NT2/D1 (cell line): Measurements from ENCODE around the gene DBI.
"Not testable (repeated sequence)": the region's sequence is repeated elsewhere in the genome, so short reads cannot be mapped to it uniquely, and the experiment has no call there.

Experiments used
- DNase-seq: peaks from one replicate; pipeline ENCODE4 v3.0.0-alpha.2; 2011; ENCODE audit warnings: low read depth, low spot score
- H3K27me3 ChIP-seq: 2 replicates; pipeline ENCODE4 v1.6.0; 2011; ENCODE audit warnings: mild to moderate bottlenecking; ENCODE audit not compliant: insufficient read length, insufficient read depth
- H3K36me3 ChIP-seq: 2 replicates; pipeline ENCODE4 v1.6.1; 2011; ENCODE audit warnings: mild to moderate bottlenecking, low read length, mixed read lengths; ENCODE audit not compliant: insufficient read depth, insufficient read length
- H3K4me1 ChIP-seq: 2 replicates; pipeline ENCODE4 v1.5.1; 2011; ENCODE audit not compliant: insufficient read depth, insufficient read length
- H3K4me3 ChIP-seq: 2 replicates; pipeline ENCODE4 v1.5.1; 2011; ENCODE audit warnings: low read depth; ENCODE audit not compliant: insufficient read length
- H3K9ac ChIP-seq: 2 replicates; pipeline ENCODE4 v1.6.0; 2011; ENCODE audit warnings: low read depth; ENCODE audit not compliant: insufficient read length
- H3K9me3 ChIP-seq: 2 replicates; pipeline ENCODE4 v1.5.1; 2011; ENCODE audit warnings: mild to moderate bottlenecking, low read length; ENCODE audit not compliant: insufficient read depth
- SUZ12 ChIP-seq: IDR thresholded peaks from 2 replicates; pipeline ENCODE4 v1.6.1; 2011; ENCODE audit not compliant: insufficient read length, insufficient read depth; ENCODE audit errors: extremely low read depth
- YY1 ChIP-seq: IDR thresholded peaks from 2 replicates; pipeline ENCODE4 v1.6.1; 2011; ENCODE audit not compliant: insufficient read length, insufficient read depth
- ZNF274 ChIP-seq: IDR thresholded peaks from 2 replicates; pipeline ENCODE4 v1.6.1; 2011; ENCODE audit warnings: mild to moderate bottlenecking, low read depth, low read length

The DBI gene

DNA sequence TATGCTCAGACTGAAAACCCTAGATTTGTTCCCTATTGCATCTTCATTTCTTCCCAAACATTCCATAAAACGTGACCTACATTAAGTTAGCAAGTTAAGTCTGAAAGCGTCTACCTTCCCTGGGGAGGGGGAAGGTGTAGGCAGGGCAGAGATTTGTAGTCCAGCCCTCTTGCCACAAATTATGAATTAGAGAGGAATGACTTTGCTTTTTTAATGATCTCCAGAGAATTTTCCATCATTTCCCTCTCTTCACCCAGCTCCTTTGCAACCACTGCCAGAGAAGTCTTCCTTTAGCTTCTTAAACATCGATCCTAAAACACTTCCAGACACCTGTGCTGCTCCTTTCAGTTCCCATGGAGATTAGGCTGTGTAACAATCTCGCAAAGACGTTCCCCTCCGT, 1.3 kb upstream of the DBI start:
- Histone ChIP-seq H3K27me3 (no peaks in the 10 kb centered on the region), H3K4me1 (peaks cover 3% of the 10 kb centered on the region), H3K9ac (peak overlapping the region; percentile 84), H3K9me3 (no peaks in the 10 kb centered on the region), H3K4me3 (peak overlapping the region; percentile 94), H3K36me3 (peaks cover 24% of the 10 kb centered on the region)
- no peak for DNase-seq
- no peak for TF ChIP-seq SUZ12
- no peak for TF ChIP-seq ZNF274
- TF ChIP-seq YY1, result no peak

DNA sequence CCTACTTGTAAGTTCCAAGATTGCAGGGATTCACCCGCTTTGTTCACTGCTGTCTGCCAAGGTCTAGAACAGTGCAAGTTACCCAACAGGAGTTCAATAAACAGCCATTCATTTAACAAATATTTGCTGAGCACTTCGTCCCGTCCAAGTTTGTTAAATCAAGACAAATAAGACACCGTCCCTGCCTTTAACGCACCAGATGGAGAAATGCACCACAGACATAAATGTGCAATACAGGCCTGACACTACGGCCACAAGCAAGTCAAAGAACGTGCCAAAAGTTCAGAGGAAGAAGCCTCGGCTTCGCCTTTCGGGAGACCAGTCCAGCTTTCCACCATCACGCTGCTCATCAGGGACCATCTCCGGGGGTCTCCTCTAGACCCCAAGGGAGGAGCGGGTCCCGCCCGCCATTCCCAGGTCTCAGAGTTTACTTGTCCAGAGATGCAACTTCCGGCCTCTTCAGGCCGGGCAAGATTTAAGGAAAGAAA, 572 bp upstream of the DBI start:
- H3K9me3 ChIP-seq, result no peaks in the 10 kb centered on the region
- H3K36me3 ChIP-seq, result peaks cover 32% of the 10 kb centered on the region
- peak overlapping the region; percentile 84 for H3K9ac ChIP-seq
- H3K27me3 ChIP-seq, result no peaks in the 10 kb centered on the region
- peaks cover 3% of the 10 kb centered on the region for H3K4me1 ChIP-seq
- TF ChIP-seq SUZ12, result no peak
- no peak for TF ChIP-seq YY1
- TF ChIP-seq ZNF274, result no peak
- H3K4me3 ChIP-seq, result peak overlapping the region; percentile 94
- no peak for DNase-seq

DNA sequence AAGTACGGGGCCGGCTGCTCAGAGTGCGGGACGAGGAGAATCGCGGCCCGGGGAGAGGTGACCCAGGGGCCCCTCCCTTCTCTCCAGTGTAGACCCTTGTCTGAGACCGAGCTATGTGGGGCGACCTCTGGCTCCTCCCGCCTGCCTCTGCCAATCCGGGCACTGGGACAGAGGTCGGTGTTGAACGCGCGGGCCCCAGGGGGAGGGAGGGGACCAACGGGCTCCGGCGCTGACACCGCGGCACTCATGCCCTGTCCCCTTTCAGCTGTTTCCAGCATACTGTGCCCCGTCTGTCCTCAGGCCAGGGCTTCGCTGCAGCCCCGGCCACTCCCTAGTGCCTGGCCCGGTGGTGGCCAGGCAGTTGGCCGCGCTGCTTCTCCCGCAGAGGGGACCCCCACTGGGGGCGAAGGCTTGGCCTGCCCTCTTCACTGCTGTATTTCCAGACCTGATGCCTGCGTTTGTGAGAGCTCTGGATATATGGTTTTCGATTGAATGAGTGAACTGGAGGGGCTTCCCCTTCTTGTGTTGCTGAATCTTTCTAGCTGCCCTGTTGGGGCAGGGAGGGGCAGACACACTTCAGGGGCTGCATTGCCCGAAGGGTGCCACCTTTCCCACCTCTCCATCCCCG, 809 bp downstream of the DBI start:
- Histone ChIP-seq H3K36me3 (peaks cover 46% of the 10 kb centered on the region), H3K4me1 (peaks cover 3% of the 10 kb centered on the region), H3K4me3 (peak overlapping the region; percentile 94), H3K27me3 (no peaks in the 10 kb centered on the region), H3K9me3 (no peaks in the 10 kb centered on the region), H3K9ac (peak overlapping the region; percentile 99)
- TF ChIP-seq ZNF274, result no peak
- no peak for DNase-seq

DNA sequence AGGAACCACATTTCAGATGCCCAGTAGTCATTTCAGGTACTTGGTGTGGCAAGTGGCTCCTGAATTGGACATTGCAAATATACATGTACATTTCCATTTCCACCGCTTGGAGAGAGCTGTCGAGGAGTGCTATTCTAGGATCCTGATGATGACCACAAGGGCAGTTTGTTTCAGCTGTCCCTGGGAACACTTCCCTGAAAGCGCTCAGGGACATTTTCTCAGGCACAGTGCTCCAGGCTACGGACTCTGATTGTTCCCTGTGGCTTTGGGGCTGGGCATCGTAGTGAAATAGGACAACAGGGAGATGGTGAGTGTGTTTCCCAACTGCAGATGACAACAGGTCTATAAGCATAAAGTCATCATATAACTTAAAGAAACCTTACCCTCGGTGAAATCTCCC, 3.1 kb downstream of the DBI start:
- H3K9ac ChIP-seq, result no peak overlapping the region
- H3K36me3 ChIP-seq, result peaks cover 56% of the 10 kb centered on the region
- H3K4me3 ChIP-seq, result no peak overlapping the region
- TF ChIP-seq SUZ12 (no peak), YY1 (no peak), ZNF274 (no peak)
- H3K4me1 ChIP-seq, result no peaks in the 10 kb centered on the region
- H3K27me3 ChIP-seq, result no peaks in the 10 kb centered on the region
- DNase-seq, result no peak
- H3K9me3 ChIP-seq, result peaks cover 10% of the 10 kb centered on the region; the same call in 1 of the 2 replicates

DNA sequence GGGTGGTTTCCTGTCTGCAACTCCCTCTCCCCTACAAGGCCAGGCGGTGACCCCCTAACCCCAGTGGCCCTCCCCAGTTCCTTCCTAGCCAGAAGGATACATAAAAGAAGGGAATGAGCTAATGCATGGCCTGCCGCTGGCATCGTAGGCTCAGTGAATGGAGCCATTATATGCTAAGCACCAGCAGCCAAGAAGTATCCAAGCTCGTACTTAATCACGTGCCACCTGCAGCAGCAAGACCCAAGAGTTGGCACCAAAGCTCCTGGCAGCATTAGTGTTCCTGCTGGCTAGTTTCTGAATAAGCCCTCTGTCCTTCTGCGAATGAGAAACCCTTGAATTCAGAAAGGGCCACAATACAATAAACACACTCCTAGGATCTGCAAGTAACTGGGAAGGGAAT, 4.3 kb downstream of the DBI start:
- Histone ChIP-seq H3K9me3 (peaks cover 10% of the 10 kb centered on the region; the same call in 1 of the 2 replicates), H3K4me1 (no peaks in the 10 kb centered on the region), H3K9ac (no peak overlapping the region), H3K36me3 (peaks cover 56% of the 10 kb centered on the region), H3K4me3 (no peak overlapping the region), H3K27me3 (no peaks in the 10 kb centered on the region)
- no peak for TF ChIP-seq ZNF274
- no peak for TF ChIP-seq SUZ12
- TF ChIP-seq YY1, result no peak
- DNase-seq, result no peak

DNA sequence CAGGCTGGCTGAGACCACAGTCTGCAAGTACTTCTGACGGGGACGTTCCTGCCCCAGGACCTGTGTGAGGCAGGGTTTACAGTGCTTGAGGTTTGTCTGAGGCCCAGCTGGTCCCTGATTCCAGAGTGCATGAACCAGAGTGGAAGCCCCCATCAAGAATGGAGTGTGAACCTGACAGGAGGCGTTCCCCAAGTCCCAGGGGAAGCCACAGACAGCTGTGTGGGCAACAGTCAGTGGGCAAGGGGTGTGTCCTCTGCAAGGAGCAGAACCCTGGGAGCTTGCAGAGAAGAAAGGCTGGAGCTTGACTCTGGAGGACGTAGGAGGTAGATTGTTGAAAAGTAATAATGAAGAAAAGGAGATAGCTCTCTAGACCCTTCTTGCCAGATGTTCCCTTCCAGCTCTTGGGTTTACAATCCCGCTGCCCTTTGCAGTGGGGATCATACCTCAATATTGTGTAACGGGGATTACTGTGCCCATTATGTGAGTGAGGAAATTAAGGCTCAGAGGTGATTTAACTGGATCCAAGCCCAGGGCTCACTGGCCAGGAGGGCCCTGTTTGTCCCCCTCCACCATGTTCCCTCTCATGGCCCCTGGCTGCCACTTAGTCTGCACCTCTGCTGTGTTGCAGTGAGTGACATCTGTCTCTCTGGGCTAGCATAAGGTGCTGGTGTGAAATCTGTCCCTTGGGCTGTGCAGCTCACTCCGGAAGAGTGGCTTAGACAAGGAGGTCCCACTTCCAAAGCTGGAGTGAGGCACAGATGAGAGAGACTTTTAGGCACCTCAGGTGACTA, 6.2 kb downstream of the DBI start:
- TF ChIP-seq SUZ12 (no peak), YY1 (no peak), ZNF274 (no peak)
- Histone ChIP-seq H3K4me3 (no peak overlapping the region), H3K36me3 (peaks cover 55% of the 10 kb centered on the region), H3K9ac (no peak overlapping the region), H3K27me3 (no peaks in the 10 kb centered on the region), H3K4me1 (no peaks in the 10 kb centered on the region), H3K9me3 (peaks cover 10% of the 10 kb centered on the region; the same call in 1 of the 2 replicates)
- DNase-seq, result no peak

DNA sequence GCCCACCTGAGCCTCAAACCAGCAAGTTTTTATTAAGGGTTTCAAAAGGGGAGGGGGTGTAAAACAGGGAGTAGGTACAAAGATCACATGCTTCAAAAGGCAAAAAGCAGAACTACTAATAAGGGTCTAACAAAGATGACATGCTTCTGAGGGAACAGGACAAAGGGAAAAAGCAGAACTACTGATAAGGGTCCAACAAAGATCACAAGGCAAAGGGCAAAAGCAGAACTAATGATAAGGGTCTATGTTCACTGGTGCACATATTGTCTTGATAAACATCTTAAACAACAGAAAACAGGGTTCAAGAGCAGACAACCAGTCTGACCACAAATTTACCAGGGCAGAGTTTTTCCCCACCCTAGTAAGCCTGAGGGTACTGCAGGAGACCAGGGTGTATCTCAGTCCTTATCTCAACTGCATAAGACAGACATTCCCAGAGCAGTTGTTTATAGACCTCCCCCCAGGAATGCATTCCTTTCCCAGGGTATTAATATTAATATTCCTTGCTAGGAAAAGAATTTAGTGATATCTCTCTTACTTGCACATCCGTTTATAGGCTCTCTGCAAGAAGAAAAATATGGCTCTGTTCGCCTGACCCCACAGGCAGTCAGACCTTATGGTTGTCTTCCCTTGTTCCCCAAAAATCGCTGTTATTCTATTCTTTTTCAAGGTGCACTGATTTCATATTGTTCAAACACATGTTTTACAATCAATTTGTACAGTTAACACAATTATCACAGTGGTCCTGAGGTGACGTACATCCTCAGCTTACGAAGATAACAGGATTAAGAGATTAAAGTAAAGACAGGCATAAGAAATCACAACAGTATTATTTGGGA, 7.3 kb downstream of the DBI start:
- H3K9ac ChIP-seq, H3K4me1 ChIP-seq, H3K27me3 ChIP-seq, DNase-seq, H3K4me3 ChIP-seq: not testable (repeated sequence)
- Histone ChIP-seq H3K9me3 (peaks cover 10% of the 10 kb centered on the region; the same call in 1 of the 2 replicates), H3K36me3 (peaks cover 44% of the 10 kb centered on the region)

DNA sequence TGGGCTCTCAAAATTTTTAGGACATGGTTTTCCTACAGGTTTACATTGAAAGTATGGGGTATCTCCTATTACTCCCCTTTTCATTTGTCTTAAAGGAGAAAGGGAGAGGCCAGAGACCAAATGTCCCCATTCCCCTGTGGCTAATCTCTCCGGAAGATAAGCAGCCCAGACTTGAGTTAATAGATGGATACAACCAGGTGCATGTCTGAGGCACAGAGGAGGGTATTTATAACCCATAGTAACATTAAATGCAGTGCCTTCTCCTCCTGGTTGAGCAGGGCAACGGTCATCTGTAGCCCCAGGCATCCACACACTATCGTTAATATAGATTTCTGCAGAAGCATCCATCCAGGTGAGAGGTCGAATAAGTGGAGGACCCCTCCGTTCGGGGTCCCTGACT, 9.6 kb downstream of the DBI start:
- Histone ChIP-seq H3K9me3 (peaks cover 10% of the 10 kb centered on the region; the same call in 1 of the 2 replicates), H3K36me3 (peaks cover 23% of the 10 kb centered on the region)
- not testable (repeated sequence) for H3K9ac ChIP-seq, H3K27me3 ChIP-seq, DNase-seq, H3K4me1 ChIP-seq, H3K4me3 ChIP-seq
